Dedifferentiated amniotic fluid mesenchymal stem cell (primary cell): ENCODE data around the gene NUP35.
A peak's percentile ranks its signal among the peaks of the same experiment; 100 is the strongest.

Source experiments
- DNase-seq: peaks from one replicate; pipeline ENCODE4 v3.0.0-alpha.2; 2016; ENCODE audit errors: extremely low spot score

The NUP35 gene, protein sequence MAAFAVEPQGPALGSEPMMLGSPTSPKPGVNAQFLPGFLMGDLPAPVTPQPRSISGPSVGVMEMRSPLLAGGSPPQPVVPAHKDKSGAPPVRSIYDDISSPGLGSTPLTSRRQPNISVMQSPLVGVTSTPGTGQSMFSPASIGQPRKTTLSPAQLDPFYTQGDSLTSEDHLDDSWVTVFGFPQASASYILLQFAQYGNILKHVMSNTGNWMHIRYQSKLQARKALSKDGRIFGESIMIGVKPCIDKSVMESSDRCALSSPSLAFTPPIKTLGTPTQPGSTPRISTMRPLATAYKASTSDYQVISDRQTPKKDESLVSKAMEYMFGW

DNA sequence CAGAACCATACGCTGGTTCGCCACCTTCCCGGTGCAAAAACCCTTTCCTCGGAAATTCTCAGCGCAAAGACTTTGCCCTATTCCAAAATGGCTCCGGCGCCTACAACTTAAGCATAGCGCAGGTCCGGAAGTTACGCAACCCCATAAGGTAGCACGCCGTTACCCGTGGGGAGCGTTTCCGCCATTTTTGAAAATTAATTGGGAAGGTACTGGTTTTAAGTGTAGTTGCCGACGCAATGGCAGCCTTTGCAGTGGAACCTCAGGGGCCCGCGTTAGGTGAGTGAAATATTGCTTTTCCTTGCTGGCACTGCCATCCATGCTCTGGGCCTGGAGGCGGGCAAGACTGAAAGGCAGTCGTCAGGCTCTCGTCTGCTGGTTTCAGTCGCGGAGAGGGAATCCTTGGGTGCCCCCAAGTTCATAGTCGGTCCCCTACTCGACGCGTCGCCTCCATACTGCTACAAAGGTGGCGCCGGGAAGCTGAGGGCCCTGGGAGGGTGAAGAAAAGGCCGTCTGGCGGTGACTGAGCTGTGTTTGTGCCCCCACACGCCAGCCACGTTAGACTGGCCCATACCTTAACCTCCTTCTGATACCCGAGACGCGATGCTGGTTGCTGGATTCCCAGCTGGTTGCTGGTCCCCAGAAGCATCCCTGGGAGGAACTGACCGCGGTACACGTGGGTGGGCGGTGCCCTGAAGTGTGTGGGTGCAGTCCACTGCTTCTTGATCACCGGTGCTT, at the start of gene NUP35:
Gene NUP35 (plus strand): TSS at position 222 of the 735 bp plus-strand sequence. CDS start 15 bp downstream, at position 237.
- peak; percentile 95 for DNase-seq

DNA sequence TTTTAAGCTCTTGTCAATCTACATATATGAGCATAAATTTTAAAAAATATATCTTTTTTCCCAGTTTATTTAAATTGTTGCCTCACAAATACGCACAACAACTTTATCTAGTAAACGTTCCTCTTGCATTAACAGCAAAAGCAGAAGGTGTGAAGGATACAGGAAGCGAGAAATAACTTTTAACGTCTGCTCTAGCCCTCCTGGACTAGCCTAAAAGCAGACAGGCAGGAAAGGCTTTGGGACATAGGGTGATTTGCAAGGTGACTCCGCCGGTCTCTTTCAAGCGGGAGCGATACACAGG, 46.1 kb upstream of the NUP35 start:
- DNase-seq, result no peak

DNA sequence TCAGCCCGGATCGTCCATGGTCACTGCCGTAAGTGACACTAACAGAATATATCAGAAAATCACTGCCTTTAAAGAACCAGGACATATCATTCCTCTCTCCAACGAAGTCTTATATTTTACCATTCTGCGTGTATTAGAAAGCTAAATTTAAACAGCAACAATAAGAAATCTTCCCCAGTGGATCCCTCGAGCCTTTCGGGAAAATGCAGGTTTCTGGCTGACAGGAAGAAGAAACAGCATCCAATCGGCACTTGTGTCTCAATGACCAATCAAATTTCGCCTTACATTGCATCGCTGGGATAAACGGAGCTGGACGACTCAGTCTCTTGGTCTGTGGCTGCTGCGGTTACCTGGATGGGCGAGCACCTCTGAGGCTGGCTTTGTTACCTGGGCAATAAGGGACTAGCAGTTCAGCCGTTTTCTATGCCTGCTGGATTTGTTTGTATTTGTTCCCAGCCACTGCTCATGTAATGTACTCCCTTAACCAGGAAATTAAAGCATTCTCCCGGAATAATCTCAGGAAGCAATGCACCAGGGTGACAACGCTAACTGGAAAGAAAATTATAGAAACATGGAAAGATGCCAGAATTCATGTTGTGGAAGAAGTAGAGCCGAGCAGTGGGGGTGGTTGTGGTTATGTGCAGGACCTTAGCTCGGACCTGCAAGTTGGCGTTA, 45.6 kb upstream of the NUP35 start, which contains the start of gene DUSP19:
Gene DUSP19 (plus strand): TSS at position 284 of the 675 bp plus-strand sequence. CDS start 187 bp downstream, at position 471.
- peak; percentile 96 for DNase-seq

DNA sequence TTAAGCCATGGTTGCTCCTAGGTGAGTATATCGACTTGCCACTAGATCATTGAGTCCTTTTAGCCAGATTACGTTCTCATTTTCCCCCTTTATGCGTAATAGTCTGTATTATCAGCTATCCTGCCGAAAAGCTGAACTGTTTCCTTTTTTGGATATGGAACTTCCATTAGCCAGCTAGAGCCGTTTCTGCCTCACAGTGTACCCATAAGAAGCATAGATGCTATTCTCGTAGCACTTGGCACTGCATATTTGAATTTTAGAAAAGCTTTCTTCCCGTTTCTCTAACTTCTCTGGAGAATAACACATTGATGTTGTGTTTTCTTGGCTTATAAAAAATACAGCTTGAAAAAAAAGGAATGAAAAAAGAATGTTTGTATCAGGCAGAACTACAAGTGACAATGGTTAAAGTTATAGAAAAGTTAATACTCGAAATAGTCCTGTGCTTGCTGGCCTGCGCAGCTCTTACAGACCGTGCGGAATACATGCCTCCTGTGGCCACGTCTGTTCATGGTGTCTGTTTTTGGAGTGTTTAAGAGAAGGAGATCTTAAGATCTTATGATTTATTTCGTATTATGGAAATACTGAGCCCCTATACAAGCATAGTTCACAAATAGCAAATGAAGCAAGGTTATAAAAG, 45.0 kb upstream of the NUP35 start:
- no peak for DNase-seq

DNA sequence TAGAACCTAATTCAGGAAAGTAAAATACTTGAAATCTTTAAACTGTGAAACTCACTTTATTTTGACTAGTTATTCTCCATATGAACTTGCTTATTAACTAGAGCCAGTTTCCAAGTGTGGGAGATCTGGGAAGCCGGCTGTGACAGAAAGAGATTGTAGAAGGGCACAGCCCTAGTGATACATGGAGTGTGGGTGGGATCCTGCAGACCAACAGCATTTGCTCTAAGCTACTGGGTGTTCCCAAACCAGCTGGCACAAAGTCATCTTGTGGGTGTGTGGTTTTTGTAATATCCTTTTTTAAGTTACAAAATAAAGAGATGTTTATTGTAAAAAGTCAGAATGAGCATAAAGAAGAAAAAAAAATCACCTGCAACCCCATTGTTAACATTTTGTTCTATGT, 42.3 kb upstream of the NUP35 start:
- DNase-seq, result no peak

DNA sequence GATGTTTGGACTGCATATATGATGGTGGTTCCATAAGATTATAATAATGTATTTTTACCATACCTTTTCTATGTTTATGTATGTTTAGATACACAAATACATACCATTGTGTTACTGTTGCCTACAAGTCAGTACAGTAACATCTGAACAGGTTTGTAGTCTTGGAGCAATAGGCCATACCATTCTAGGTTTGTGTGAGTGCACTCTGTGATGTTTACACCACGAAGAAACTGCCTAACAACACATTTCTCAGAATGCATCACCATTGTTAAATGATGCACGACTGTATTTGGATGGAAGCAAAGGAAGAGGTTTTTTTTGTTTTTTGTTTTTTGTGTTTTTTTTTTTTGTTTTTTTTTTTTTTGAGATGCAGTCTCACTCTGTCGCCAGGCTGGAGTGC, 36.2 kb upstream of the NUP35 start:
- DNase-seq, result no peak

DNA sequence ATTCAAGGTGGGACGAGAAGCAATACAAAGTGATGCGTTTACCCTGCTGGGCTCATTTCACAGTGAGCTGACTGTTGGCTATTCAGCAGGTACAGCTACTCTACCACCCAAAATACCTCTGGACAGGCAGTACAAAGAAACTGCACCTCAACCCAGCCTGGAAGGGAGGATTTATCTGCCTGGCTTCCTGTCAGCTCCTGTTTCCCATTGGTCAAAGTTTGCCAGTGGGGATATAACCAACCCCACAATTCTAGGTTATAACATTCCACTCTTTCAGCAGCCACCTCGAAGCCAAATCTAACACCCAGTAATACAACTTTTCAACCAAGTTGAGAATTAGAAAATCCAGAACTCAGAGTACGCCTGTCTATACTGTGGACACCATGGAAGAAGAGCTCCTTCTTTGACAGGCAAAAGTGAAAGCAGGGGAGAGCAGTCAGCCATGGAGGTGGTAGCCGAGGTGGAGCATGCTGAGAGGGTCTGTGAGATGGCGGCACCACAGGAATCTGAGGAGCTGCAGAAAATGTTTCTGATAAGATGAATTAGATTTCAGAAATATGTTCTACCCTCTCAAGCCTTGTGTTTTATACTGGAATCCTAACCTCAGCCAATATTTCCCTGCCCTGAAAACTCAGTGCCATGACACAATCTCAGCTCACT, 34.9 kb upstream of the NUP35 start:
- no peak for DNase-seq

DNA sequence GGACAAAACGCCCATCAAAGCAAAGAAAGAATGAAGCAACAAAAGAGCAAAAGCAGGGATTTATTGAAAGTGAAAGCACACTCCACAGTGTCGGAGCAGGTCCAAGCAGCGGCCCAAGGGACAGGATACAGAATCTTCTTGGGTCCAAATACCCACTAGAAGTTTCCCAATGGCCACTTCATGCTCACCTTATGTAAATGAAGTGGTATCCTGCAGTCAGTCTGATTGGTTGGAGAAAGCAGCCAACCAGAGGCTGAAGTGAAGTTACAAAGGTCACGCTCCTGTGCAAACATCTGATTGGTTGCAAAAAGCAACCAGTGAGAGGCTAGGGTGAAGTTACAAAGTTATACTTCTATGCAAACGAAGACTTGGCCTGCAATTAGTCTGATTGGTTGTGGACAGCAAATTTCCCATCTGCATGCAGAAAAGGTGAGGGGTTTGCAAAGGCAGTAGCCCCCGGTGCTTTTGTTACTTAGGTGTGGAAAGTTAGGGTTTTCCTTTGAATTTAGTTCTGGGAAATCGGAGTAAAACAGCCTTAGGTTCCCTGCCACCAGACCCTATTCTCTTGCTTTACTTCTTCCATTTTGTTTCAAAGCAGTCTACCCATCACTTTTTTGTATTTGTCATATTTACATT, 32.8 kb upstream of the NUP35 start:
- no peak for DNase-seq

DNA sequence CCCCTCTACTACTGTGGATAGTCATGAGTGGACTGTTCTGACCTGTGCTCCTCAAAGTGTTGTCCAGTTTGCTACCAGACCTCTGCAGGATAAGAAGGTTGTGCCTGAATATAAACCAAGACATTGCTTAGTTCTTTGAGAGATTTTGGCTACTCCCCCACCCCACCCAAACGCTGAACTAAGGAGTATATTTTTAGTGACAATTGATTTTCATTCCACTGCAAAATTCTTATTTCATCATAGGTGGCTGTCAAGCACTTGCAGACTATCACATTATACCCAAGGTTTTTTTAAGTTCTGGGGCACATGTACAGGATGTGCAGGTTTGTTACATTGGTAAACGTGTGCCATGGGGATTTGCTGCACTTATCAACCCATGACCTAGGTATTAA, 32.3 kb upstream of the NUP35 start:
- no peak for DNase-seq

DNA sequence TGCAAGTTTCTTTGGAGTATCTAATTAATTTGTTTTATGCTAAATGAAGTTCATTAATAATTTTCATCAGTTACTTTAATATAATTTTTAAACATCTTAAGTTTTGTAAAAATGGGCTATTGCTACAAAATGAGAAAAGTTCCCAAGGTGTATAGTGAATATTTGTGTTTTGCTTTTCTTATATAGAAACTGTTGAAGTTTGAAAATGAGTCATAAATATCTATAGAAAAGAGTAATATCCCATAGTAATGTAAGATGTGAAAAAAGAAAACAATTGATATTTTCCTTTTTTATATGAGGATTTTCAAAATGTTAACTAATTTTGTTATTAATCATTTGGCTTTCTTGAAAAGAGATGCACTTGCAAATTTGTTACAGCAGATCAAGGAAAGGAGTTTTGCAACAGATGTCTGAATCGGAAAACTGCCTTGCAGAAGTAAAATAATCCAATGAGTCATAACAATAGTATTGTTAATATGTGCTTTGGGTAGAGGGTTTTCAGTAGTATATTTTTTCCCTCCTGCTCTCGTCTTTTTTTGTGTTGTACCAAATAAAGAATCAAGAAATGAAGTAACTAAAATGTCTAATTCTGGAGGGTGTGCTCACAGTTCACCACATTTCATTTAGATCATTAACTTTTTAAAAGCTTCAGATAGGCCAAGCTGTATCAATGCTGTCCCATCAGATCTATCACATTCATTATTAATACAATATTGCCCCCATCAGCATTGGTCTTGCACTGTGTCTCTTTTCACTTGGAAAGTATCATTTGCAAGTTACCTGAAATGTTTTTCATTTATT, 30.2 kb upstream of the NUP35 start:
- DNase-seq, result peak; percentile 58

DNA sequence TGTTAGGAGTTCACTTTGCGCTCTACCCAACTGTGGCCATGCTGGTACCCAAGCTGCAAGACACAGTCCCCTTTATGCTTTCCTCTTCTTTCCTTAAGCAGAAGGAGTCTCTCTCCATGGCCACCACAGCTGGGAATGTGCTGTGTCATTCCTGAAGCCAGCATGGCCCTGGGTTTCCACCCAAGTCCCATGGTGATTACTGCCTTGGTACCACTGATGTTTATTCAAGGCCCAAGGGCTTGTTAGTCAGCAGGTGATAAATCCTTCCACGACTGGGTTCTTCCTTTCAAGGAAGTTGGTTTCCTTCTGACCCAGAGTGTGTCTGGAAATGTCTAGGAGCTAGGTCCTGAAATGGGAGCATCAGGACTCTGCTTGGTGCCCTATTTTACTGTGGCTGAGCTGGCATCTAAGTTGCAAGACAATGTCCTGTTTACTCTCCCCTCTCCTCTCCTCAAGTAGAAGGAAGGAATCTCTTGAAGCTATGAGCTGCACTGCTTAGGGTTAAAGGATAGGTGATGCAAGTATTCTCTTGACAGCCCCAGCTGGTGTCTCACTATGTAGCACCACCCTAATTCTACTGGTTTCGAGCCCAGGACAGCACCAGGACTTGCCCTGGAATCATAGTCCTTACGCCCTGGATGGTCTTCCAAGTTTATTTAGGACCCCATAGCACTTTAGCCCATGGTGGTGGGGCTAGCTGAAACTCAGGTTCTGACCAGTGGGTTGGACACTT, 18.7 kb upstream of the NUP35 start:
- no peak for DNase-seq

DNA sequence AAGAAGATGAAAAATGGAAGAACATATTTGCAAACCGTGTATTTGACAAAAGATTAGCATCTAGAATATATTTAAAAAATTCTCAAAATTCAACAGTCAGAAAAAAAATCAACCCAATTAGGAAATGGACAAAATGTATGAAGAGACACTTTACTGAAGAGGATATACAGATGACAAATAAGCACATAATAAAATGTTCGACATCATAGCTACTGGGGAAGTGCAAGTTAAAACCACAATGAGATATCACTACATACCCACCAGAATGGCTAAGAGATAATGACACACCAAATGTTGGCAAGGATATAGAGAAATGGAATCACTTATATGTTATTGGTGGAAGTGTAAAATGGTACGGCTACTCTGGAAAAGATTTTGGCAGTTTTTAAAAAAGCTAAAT, 11.7 kb upstream of the NUP35 start:
- DNase-seq, result no peak

DNA sequence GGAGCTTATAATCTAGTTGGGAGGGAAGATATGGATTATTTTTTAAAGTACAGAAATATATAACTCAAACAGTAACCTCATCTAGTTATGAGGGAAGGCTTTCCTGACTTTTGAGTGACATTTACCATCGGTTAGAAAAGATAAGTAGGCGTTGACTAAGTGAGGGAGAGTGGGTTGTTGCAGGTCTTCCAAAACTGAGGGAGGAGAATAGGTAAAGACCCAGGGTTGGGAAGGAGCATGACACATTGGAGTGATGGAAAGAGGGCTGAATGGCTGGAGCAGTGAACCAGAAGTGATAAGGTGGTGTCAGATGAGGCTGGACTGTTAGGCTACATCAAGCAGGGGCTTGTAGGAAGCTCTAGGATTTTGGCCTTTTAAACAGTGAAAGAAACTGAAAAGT, 10.6 kb upstream of the NUP35 start:
- no peak for DNase-seq

DNA sequence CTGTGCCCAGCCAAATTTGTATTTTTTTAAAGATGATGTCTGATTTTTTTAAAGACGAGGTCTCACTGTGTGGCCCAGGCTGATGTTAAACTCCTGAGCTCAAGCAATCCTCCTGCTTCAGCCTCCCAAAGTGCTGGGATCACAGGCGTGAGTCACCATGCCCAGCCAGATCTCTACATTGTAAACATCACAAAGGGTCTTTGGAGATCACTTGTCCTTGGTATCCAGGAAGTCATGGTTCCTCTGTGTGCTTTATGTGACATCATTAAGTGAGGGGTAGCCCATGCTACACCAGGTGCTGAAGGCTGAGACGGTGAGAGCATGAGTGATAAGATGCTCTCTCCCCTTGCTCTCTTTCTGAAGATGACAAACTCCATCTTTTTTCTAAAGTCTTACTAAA, 7.0 kb upstream of the NUP35 start:
- no peak for DNase-seq

DNA sequence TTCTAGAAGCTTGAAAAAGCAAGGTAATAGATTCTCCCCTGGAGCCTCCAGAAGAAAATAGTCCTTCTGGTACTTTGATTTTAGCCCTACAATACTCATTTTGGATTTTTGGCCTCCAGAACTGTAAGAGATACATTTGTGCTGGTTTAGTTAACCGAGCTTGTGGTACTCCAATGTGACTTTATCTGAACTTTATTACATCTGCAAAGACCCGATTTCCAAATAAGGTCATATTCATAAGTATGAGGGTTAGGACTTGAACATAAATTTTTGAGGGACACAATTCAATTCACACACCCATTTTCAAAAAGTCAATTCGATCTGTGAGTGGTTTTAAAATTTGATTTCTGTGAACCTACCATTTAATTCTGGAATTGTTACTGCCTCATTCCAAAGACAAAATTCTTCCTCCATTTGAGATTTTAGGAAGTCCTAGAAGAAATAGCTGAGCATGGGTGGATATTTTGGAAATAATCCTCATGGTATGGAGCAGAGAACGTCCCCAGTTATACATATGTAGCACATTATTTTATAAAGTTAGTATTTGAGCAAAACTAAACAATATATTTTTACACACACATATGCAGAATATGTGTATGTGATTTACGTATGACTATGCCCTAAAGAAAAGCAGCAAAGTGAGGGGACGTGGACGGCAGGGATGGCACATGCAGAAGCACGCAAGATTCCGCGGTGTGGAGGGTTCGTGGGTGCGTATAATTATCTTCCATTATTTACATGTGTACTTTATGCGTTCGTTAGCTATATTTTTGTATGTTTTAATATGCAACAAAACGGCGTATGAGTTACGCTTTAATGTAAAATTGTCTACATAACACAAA, 905 bp upstream of the NUP35 start:
- DNase-seq, result no peak

DNA sequence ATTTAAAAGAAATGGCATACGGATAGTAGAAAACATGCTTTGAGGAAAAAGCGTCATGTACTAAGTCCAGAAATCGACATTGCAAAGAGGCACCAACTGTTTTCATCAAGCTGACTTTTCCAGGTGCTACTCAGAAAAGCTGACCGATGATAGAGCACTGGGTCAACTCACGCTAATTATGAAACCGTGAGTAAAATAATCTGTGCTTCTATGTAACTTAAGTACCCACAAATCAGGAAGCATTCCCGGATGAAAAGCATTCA, 353 bp upstream of the NUP35 start:
- no peak for DNase-seq

DNA sequence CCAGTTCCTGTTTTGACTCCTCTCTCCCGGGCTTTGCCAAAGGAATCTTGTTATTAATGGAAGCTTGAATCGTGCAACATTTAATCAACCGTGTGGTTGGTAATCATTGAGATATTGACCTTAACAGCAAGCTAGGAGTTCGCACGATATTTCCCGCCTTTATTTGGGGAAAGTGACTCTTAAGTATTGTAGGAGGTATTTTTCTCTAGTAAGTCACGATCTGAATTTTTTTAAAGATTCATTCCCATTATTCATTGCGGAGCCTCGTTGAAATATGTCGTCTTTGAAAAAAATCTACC, 663 bp downstream of the NUP35 start:
- peak; percentile 24 for DNase-seq

DNA sequence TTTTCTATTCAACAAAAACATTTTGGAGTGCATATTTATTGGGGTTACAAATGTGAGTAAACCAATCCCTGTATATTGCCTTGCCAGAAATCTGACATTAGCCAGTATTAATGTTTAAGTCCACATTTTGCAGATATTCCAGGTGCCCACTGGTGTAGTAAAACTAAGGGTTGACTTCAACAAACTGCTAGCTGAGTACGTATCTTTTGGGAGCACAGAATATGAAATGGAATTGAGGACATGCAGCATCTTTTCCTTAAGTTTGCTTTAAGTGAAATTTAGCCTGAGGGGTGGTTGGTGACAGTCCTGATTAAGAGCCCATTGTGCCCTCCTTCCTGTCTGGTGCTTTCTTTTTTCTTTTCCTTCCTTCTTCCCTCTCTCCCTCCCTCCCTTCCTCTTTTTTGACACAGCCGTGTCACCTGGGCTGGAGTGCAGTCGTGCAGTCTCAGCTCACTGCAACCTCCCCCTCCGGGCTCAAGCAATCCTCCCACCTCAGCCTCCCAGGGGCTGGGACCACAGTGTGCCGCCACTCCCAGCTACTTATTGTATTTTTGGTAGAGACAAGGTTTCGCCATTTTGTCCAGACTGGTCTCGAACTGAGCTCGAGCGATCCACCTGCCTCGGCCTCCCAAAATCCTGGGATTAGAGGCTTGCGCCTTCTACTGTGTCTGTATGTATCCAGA, 1.6 kb downstream of the NUP35 start:
- no peak for DNase-seq

DNA sequence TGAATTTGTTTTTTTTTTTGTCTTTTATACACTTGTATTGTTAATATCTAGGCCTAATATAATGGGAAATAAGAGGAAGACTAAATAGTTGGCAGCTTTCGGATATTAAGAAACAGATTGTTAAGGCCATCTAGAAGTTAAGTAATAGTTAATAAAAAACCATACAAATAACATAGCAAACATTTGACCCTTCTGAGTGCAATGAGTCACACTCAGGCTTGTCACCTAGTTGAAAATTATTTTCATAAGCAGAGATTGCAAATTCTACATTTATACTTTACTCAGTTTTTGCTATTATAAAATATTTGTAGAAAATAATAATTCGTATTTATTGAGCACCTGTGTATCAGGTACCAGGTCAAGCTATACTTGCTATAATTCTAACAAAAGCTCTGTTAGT, 2.4 kb downstream of the NUP35 start:
- no peak for DNase-seq
